Activated CD4-positive, alpha-beta T cell treated with anti-CD3 and anti-CD28 coated beads, Interleukin-2, amount 10 ng/mL, durations not matched to agents 7 days and 5 days (primary cell): ENCODE measurements around the gene BEX1. TPM values are rescaled to one million over a fixed set of nuclear protein-coding genes. Genes with fewer than 3 reads are reported as not detected.
"Not testable (repeated sequence)": the region's sequence is repeated elsewhere in the genome, so short reads cannot be mapped to it uniquely, and the experiment has no call there.

ENCODE experiments used
- CTCF ChIA-PET: fragments of 350-600 bp; sonication (Branson Sonifier 250); formaldehyde crosslinking; loops from one replicate; lab custom pipeline; 2021; ENCODE audit warnings: antibody characterized with exemption; lab: Charles Lee
- POLR2A ChIA-PET: fragments of 350-600 bp; sonication (Branson Sonifier 250); formaldehyde crosslinking; loops from one replicate; lab custom pipeline; 2021; ENCODE audit warnings: antibody characterized with exemption; lab: Charles Lee
- DNase-seq: peaks from one replicate; pipeline ENCODE4 v3.0.0-alpha.2; 2020
- H3K27ac Mint-ChIP-seq: one replicate; pipeline ENCODE4 v1.8.0; 2021; ENCODE audit warnings: mild to moderate bottlenecking, moderate library complexity, mixed read lengths
- H3K27me3 Mint-ChIP-seq: one replicate; pipeline ENCODE4 v1.8.0; 2021; ENCODE audit warnings: mixed read lengths
- H3K36me3 Mint-ChIP-seq: one replicate; pipeline ENCODE4 v1.8.0; 2021; ENCODE audit warnings: low read depth, mixed read lengths
- H3K4me1 Mint-ChIP-seq: one replicate; pipeline ENCODE4 v1.8.0; 2021; ENCODE audit warnings: mixed read lengths
- H3K4me3 Mint-ChIP-seq: one replicate; pipeline ENCODE4 v1.8.0; 2021; ENCODE audit warnings: mild to moderate bottlenecking, moderate library complexity, mixed read lengths
- H3K9me3 Mint-ChIP-seq: one replicate; pipeline ENCODE4 v1.8.0; 2021; ENCODE audit warnings: mixed read lengths
- total RNA-seq, 2 experiments: library from RNA; stranded (reverse); gene quantifications; one replicate each; pipeline ENCODE4 v1.2.3, GENCODE V29; 2021

The BEX1 gene
- total RNA-seq, 2 experiments from 2014 or later = not detected

DNA sequence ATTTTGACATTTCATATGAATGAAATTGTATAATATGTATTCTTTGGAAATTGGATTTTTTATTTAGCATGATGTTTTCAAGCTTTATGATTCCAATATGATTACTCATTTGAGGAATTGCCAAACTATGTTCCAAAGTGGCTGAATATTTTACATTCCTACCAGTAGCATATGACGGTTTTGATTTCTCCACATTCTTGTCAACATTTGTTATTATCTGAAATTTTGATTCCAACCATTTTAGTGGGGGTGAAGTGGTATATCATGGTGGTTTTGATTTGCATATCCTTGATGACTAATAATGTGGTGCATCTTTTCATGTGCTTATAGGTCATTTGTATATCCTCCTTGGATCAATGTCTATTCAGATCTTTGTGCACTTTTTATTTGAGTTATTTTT lies 2.6 kb upstream of the BEX1 start:
- CTCF ChIA-PET = interaction anchor here (1.7 kb wide), 1 partner anchor 115 kb away, joined by 3 read pairs; no protein-coding TSS in a partner anchor
- Mint-ChIP-seq H3K36me3 (no peaks in the 10 kb centered on the region), H3K27ac (no peak overlapping the region), H3K27me3 (peaks cover 8% of the 10 kb centered on the region), H3K9me3 (no peaks in the 10 kb centered on the region), H3K4me1 (no peaks in the 10 kb centered on the region), H3K4me3 (no peak overlapping the region)
- POLR2A ChIA-PET = no interaction called here
- no peak for DNase-seq

DNA sequence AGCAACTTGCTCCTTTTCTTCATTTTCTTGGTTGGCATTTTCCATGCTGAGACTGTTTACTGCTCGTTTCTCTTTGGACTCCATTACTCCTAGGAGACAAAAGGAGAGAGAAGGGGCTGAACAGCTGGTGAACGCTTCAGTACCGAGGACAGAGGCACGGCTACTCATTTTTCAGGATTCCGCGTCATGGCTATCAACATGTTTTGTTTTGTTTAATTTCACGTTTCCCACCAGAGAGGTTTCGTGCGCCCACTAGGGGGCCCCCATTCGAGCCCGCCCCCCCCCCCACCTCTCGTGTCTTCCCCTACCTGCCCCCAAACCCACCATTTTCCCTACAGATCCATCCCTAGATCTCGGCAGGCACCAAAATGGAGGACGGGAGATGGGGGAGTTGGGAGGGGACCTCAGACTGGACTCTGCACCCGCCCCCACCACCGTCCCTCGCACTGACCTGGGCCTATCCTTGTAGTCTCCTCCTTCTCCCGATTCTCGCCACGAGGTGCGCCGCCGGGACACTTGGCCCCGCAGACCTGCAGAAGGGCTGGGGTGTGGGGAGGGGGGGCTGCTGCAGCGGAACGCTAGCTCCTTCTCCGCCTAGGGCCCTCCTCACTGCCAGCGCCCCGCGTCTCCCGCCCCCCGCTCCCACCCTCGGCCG lies 653 bp downstream of the BEX1 start:
- DNase-seq = no peak
- H3K4me1 Mint-ChIP-seq = no peaks in the 10 kb centered on the region
- H3K27ac Mint-ChIP-seq = no peak overlapping the region
- H3K9me3 Mint-ChIP-seq = no peaks in the 10 kb centered on the region
- H3K36me3 Mint-ChIP-seq = no peaks in the 10 kb centered on the region
- ChIA-PET POLR2A (no interaction called here), CTCF (no interaction called here)
- no peak overlapping the region for H3K4me3 Mint-ChIP-seq
- H3K27me3 Mint-ChIP-seq = peaks cover 8% of the 10 kb centered on the region

DNA sequence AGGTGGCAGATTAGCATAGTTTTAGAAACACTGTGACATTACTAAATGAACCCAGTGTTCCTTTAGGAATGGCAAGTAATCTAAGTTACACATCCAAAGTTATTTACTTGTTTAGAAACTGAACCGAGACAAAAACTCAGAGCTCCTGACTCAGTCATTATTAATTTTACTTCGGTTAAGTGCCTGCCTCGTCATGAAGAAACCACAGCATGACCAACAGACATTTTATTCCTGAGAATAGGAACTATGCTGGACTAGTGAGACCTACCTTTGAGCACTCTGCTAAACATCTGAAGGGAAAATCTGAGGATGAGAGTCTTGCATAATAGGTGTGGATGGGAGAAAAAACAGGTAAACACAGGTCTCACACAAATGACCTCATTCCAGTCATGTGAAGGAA lies 2.5 kb downstream of the BEX1 start:
- POLR2A ChIA-PET = no interaction called here

DNA sequence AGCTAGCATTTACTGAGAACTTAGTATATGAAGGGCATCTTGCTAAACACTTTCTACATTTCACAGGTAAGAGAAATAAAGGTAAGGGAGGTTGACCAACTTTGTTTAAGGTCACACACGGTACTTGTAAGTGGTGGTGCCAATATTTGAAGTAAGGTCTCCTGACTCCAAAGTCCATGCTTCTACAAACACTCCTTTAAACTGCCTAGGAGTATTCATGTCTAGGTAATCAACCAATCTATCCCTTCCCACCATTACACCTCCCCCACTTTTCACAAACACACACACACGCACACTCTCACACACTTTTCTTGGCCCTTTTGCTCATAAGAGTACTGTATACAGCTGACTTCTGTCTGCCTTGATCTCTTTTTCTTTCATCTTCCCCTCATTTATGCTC lies 7.1 kb downstream of the BEX1 start:
- ChIA-PET CTCF (no interaction called here), POLR2A (no interaction called here)
- Mint-ChIP-seq H3K4me3 (no peak overlapping the region), H3K36me3 (no peaks in the 10 kb centered on the region), H3K4me1 (no peaks in the 10 kb centered on the region), H3K9me3 (no peaks in the 10 kb centered on the region), H3K27ac (no peak overlapping the region), H3K27me3 (peaks cover 4% of the 10 kb centered on the region)
- no peak for DNase-seq

More for the DNA sequence above, 2.5 kb downstream of the BEX1 start:
- Mint-ChIP-seq H3K4me3 (no peak overlapping the region), H3K27ac (no peak overlapping the region), H3K9me3 (no peaks in the 10 kb centered on the region), H3K4me1 (no peaks in the 10 kb centered on the region), H3K27me3 (peaks cover 12% of the 10 kb centered on the region), H3K36me3 (no peaks in the 10 kb centered on the region)
- DNase-seq = no peak
- CTCF ChIA-PET = interaction anchor here (0.6 kb wide), 1 partner anchor 655 kb away, joined by 5 read pairs; no protein-coding TSS in a partner anchor

DNA sequence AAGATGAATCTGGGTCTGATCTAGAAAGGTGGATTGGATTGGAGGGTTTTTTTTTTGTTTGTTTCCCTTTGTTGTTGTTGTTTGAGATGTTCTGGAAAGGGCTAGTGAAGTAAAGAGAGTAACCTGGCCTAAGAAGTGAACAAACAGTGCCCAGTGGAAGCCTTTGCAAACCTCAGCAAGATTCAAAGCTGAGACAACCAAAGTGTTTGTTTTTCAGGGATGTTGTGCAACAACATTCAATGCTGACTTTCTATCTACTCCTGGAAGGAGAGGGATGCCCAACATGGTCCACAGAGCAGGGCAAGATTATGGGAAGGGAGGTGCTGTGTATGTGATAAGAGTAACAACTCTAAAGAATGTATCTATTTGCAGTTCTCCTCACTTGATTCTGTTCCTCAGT lies 11.3 kb downstream of the BEX1 start:
- DNase-seq = no peak
- no peak overlapping the region for H3K27ac Mint-ChIP-seq
- POLR2A ChIA-PET = no interaction called here
- H3K4me1 Mint-ChIP-seq = no peaks in the 10 kb centered on the region
- H3K27me3 Mint-ChIP-seq = peaks cover 4% of the 10 kb centered on the region
- no peaks in the 10 kb centered on the region for H3K9me3 Mint-ChIP-seq
- no peak overlapping the region for H3K4me3 Mint-ChIP-seq
- CTCF ChIA-PET = no interaction called here
- no peaks in the 10 kb centered on the region for H3K36me3 Mint-ChIP-seq

DNA sequence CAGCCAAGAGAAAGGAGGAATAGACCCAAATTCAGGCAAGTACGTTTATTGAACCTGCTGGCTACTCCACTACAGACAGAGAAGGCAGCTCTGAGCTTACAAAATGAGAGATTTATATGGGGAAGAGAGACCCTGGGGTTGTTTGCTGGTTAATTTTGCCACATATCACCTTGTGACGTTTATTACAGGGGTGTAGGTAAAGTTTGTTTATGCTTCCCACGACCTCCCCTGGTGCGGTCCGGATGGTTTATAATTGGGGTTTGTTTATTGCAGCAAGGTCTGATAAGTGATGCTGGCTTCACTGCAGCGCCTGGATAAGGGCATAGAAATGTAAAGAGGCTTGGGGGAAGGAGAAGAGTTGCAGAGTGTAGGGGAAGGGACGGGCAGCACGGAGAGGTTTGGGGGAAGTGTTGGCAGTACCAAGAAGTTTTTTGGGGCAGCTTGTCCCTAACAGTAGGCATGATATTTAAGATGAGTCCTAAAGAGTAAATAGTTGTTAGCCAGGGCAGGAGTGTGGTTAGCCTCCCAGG lies 12.6 kb downstream of the BEX1 start:
- Mint-ChIP-seq H3K9me3 (no peaks in the 10 kb centered on the region), H3K36me3 (no peaks in the 10 kb centered on the region), H3K27me3 (no peaks in the 10 kb centered on the region), H3K4me1 (no peaks in the 10 kb centered on the region), H3K27ac (no peak overlapping the region), H3K4me3 (no peak overlapping the region)
- POLR2A ChIA-PET = no interaction called here
- no peak for DNase-seq
- CTCF ChIA-PET = no interaction called here

DNA sequence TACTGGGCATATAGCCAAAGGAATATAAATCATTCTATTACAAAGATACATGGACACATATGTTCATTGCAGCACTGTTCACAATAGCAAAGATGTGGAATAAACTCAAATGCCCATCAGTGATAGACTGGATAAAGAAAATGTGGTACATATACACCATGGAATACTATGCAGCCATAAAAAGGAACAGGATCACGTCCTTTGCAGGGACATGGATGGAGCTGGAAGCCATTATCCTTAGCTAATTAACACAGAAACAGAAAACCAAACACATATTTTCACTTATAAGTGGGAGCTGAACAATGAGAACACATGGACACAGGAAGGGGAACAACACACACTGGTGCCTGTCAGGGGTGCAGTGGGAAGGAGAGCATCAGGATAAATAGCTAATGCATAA lies 30.6 kb downstream of the BEX1 start:
- H3K27ac Mint-ChIP-seq, H3K4me3 Mint-ChIP-seq, H3K9me3 Mint-ChIP-seq, POLR2A ChIA-PET, DNase-seq, H3K27me3 Mint-ChIP-seq, CTCF ChIA-PET, H3K36me3 Mint-ChIP-seq, H3K4me1 Mint-ChIP-seq: not testable (repeated sequence)

DNA sequence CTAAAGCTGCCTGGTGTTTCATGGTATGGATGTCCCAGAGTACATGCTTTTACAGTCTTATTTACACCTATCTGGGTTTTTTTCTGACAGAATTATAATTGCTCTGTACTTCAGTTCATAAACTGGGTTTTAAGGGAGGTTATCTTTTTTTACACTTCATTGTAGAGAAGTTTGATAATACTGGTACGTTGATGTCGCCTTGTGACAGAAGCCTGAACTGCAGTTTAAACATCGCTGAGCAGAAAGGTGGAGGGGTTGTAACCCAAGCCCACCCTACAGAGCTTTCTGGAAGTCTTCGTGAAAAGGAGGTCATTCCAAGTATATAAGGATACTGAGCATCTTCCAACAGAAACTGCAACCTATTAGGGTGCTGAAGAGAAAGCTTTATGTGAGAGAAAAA lies 46.4 kb downstream of the BEX1 start:
- H3K4me1 Mint-ChIP-seq = no peaks in the 10 kb centered on the region
- no peaks in the 10 kb centered on the region for H3K9me3 Mint-ChIP-seq
- no peak overlapping the region for H3K27ac Mint-ChIP-seq
- DNase-seq = no peak
- H3K4me3 Mint-ChIP-seq = no peak overlapping the region
- peaks cover 6% of the 10 kb centered on the region for H3K27me3 Mint-ChIP-seq
- ChIA-PET POLR2A (no interaction called here), CTCF (no interaction called here)
- no peaks in the 10 kb centered on the region for H3K36me3 Mint-ChIP-seq

DNA sequence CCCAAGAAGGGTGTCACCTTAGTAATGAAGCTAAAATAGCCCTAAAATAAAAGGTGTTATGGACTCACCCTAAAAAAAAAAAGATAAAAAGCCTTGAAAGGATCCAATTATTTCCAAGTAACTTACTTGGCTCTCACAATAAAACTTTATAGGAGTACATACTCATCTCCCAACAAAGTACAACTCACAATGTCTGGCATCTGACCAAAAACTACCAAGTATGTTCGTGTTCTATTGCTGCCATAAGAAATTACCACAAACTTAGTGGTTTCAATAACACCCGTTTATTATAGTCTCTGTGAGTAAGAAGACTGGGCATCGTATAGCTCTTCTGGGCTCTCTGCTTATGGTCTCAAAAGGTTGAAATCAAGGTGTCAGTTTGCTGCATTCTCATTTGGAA lies 51.0 kb downstream of the BEX1 start:
- Mint-ChIP-seq H3K27me3 (peaks cover 6% of the 10 kb centered on the region), H3K27ac (no peak overlapping the region), H3K4me3 (no peak overlapping the region), H3K9me3 (no peaks in the 10 kb centered on the region), H3K4me1 (no peaks in the 10 kb centered on the region), H3K36me3 (no peaks in the 10 kb centered on the region)
- ChIA-PET CTCF (no interaction called here), POLR2A (no interaction called here)
- no peak for DNase-seq

Other genes starting within 250 kb of the BEX1 start
- under 1 TPM; 0.25 to 0.31 TPM for gene RAB40AL, start 126.9 kb downstream of the BEX1 start, total RNA-seq
- not detected for gene NXF3, start 29.0 kb upstream of the BEX1 start, total RNA-seq
- gene BEX4, start 150.9 kb upstream of the BEX1 start, total RNA-seq = 10 to 100 TPM in 1 of 2 experiments, 1 to 10 TPM in 1; 9.9 to 11.2 TPM
- gene TCEAL8, start 191.0 kb upstream of the BEX1 start, total RNA-seq = 10 to 100 TPM; 35.2 to 48.1 TPM
- gene TCEAL5, start 212.6 kb upstream of the BEX1 start, total RNA-seq = not detected
- 1 to 10 TPM; 5.0 to 5.3 TPM for gene BEX2, start 246.8 kb upstream of the BEX1 start, total RNA-seq